Measurements from ENCODE around the gene TNS2.

DNA sequence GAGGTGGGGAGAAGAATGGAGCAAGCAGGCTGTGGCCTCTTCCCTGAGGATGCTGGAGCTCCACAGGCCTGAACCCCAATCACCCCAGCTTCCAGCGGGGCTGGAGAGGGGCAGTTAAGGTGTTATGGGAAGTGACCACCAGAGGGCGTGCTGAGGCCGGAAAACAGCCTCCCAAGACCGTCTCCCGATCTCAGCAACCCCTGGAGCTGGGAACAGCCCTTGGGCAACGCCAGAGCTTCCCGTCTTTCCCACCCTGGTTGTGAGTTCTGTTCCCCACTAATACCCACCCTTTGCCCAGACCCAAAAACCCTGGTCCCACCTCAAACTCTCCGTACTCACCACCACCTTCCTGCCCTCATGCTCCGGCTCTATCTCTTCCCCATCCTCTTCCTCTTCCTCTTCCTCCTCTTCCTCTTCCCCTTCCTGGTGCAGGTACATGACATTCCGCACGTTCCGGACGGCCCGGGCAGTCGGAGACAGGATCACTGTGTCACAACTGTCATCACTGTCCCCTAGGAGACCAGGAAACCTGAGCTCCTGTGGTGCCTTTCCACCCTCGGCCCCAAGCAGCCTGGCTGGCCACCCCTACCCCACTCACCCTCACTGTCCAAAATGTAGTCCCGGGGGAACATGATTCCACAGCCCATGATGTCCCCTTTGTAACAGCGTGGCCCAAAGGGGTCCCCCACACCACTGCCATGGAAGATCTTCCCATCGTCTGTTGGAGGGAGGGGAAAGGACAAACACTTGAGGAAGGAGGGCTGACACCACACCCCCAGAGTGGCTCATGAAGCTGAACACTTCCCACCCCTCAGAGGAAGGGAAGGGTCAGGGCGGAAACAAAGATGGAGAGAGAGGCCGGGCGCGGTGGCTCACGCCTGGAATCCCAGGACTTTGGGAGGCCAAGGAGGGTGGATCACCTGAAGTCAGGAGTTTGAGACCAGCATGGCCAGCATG lies 16.4 kb downstream of the TNS2 start:
- TF ChIP-seq, protein P1, sequence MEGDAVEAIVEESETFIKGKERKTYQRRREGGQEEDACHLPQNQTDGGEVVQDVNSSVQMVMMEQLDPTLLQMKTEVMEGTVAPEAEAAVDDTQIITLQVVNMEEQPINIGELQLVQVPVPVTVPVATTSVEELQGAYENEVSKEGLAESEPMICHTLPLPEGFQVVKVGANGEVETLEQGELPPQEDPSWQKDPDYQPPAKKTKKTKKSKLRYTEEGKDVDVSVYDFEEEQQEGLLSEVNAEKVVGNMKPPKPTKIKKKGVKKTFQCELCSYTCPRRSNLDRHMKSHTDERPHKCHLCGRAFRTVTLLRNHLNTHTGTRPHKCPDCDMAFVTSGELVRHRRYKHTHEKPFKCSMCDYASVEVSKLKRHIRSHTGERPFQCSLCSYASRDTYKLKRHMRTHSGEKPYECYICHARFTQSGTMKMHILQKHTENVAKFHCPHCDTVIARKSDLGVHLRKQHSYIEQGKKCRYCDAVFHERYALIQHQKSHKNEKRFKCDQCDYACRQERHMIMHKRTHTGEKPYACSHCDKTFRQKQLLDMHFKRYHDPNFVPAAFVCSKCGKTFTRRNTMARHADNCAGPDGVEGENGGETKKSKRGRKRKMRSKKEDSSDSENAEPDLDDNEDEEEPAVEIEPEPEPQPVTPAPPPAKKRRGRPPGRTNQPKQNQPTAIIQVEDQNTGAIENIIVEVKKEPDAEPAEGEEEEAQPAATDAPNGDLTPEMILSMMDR (IDR thresholded peaks at IDR 0.05; ENCODE audit: insufficient read depth, low read depth, low read length) = peak; percentile 84
- no peak for TF ChIP-seq EZH2 (IDR thresholded peaks at IDR 0.05; ENCODE audit: insufficient read depth, low read length)

Measured in astrocyte (in vitro differentiated cells and primary cell).